Activated CD8-positive, alpha-beta memory T cell treated with anti-CD3 and anti-CD28 coated beads for 48 hours (primary cell): ENCODE data around the gene WNT2.

Experiments
- DNase-seq, 3 experiments: peaks; one replicate each; pipeline ENCODE4 v3.0.0-alpha.2; 2020; ENCODE audit warnings: low read depth in 2 of 3, low spot score in 2 of 3

The WNT2 gene

GRCh38 chr7:117322741-117323304, at the start of gene WNT2:
TSS of gene WNT2 (minus strand) at chr7:117323058. CDS start at chr7:117322989, 69 bp downstream.
- no peak for DNase-seq

GRCh38 chr7:117372073-117372472, 49.2 kb upstream of the WNT2 start:
- no peak for DNase-seq

- no peak for DNase-seq
Observed at GRCh38 chr7:117364339-117365080, 41.7 kb upstream of the WNT2 start.

GRCh38 chr7:117362294-117362888, 39.5 kb upstream of the WNT2 start:
- DNase-seq = no peak

GRCh38 chr7:117350027-117350426, 27.2 kb upstream of the WNT2 start:
- DNase-seq = no peak

GRCh38 chr7:117349570-117349969, 26.7 kb upstream of the WNT2 start:
- DNase-seq = no peak

- DNase-seq = no peak
Observed at GRCh38 chr7:117347962-117348672, 25.3 kb upstream of the WNT2 start.

- no peak for DNase-seq
Observed at GRCh38 chr7:117347480-117347879, 24.6 kb upstream of the WNT2 start.

GRCh38 chr7:117346161-117346560, 23.3 kb upstream of the WNT2 start:
- no peak for DNase-seq

- DNase-seq = no peak
Observed at GRCh38 chr7:117338020-117338419, 15.2 kb upstream of the WNT2 start.

GRCh38 chr7:117333168-117333567, 10.3 kb upstream of the WNT2 start:
- DNase-seq = no peak

GRCh38 chr7:117332031-117332430, 9.2 kb upstream of the WNT2 start:
- no peak for DNase-seq

GRCh38 chr7:117325836-117326235, 3.0 kb upstream of the WNT2 start:
- DNase-seq = no peak

GRCh38 chr7:117324960-117325359, 2.1 kb upstream of the WNT2 start:
- no peak for DNase-seq

GRCh38 chr7:117323851-117324711, 1.2 kb upstream of the WNT2 start:
- DNase-seq = no peak

- no peak for DNase-seq
Observed at GRCh38 chr7:117323305-117323850, 520 bp upstream of the WNT2 start.

- no peak for DNase-seq
Observed at GRCh38 chr7:117320523-117320922, 2.3 kb downstream of the WNT2 start.

GRCh38 chr7:117319181-117319580, 3.7 kb downstream of the WNT2 start:
- DNase-seq = no peak

- DNase-seq = no peak
Observed at GRCh38 chr7:117313582-117313981, 9.3 kb downstream of the WNT2 start.
